Measurements from ENCODE around the gene CTNND1. TPM values are rescaled to one million over a fixed set of nuclear protein-coding genes. Genes with fewer than 3 reads are reported as not detected.

Gene CTNND1
- total and polyA plus RNA-seq, 2 experiments from 2014 or later: 39.1 to 136 TPM

- Mint-ChIP-seq H3K27ac (peak overlapping the region; percentile 99), H3K4me3 (peak overlapping the region; percentile 12; the same call in 2 of the 3 replicates), H3K36me3 (ENCODE audit: low read depth) (no peaks in the 10 kb centered on the region), H3K4me1 (peaks cover 71% of the 10 kb centered on the region), H3K27me3 (ENCODE audit: insufficient read depth, low read depth, poor library complexity) (peaks cover 8% of the 10 kb centered on the region), H3K9me3 (no peaks in the 10 kb centered on the region)
- ATAC-seq (no peak), DNase-seq (ENCODE audit: low spot score) (no peak)
- no peaks in the 10 kb centered on the region for H3K36me3 ChIP-seq (ENCODE audit: insufficient read depth)
- peak overlapping the region; percentile 48 for H3K4me2 ChIP-seq
- no peaks in the 10 kb centered on the region for H3K9me2 ChIP-seq (ENCODE audit: insufficient read depth)
- peaks cover 46% of the 10 kb centered on the region for H3K4me1 ChIP-seq (ENCODE audit: insufficient read depth)
- peaks cover 19% of the 10 kb centered on the region for H4K20me1 ChIP-seq (replicated peaks; ENCODE audit: insufficient read depth)
- peaks cover 94% of the 10 kb centered on the region for H3K79me2 ChIP-seq (replicated peaks; ENCODE audit: insufficient read depth)
- H3K4me3 ChIP-seq: peak overlapping the region; percentile 23; the same call in 1 of the 2 replicates
- H3K27me3 ChIP-seq (ENCODE audit: insufficient read depth): no peaks in the 10 kb centered on the region
- peak overlapping the region; percentile 98 for H3K27ac ChIP-seq (ENCODE audit: low read depth)
- H2AFZ ChIP-seq: no peak overlapping the region
- TF ChIP-seq JUNB (IDR thresholded peaks at IDR 0.05; ENCODE audit: unreplicated experiment) (no peak), CTCF (conservative IDR thresholded peaks at IDR 0.05; ENCODE audit: low read depth in 2 of 2) (no peak), EZH2phosphoT487 (IDR thresholded peaks at IDR 0.05; ENCODE audit: unreplicated experiment) (no peak), ZNF331 (CRISPR knock-in tag; IDR thresholded peaks at IDR 0.05; ENCODE audit: low read depth) (no peak), POLR2AphosphoS5 (IDR thresholded peaks at IDR 0.05; ENCODE audit: low read depth) (no peak), STAT1 (IDR thresholded peaks at IDR 0.05; ENCODE audit: unreplicated experiment) (no peak), EZH2 (IDR thresholded peaks at IDR 0.05; ENCODE audit: low read depth, unreplicated experiment) (no peak), CREB1 (CRISPR knock-in tag; IDR thresholded peaks at IDR 0.05; ENCODE audit: low read depth) (no peak), REST (IDR thresholded peaks at IDR 0.05; ENCODE audit: unreplicated experiment) (no peak), ZNF114 (CRISPR knock-in tag; IDR thresholded peaks at IDR 0.05) (no peak), NANOG (IDR thresholded peaks at IDR 0.05; ENCODE audit: borderline replicate concordance) (no peak), ZNF462 (CRISPR knock-in tag; IDR thresholded peaks at IDR 0.05) (no peak), ETS1 (IDR thresholded peaks at IDR 0.05) (no peak)
- no peaks in the 10 kb centered on the region; the same call in 1 of the 2 replicates for H3F3A ChIP-seq (replicated peaks; ENCODE audit: low read depth)
Measured at GRCh38 chr11:57775491-57775890, 13.9 kb downstream of the CTNND1 start.

All from GM23338 (cell line).